Immature natural killer cell (primary cell): Measurements from ENCODE around the gene OR2V2. TPM values are rescaled to one million over a fixed set of nuclear protein-coding genes. Genes with fewer than 3 reads are reported as not detected.
"Not testable (repeated sequence)": the region's sequence is repeated elsewhere in the genome, so short reads cannot be mapped to it uniquely, and the experiment has no call there.

Source experiments
- DNase-seq, 3 donors: peaks; one replicate each; pipeline ENCODE4 v3.0.0; 2022; ENCODE audit warnings: mixed read lengths in 1 of 3
- H3K27ac Mint-ChIP-seq, 6 donors: one replicate each; pipeline ENCODE4 v1.8.0; 2020; ENCODE audit warnings: mixed read lengths in 6 of 6, mild to moderate bottlenecking in 5 of 6, inconsistent platforms in 4 of 6, moderate library complexity in 3 of 6
- H3K27me3 Mint-ChIP-seq, 3 donors: one replicate each; pipeline ENCODE4 v1.8.0; 2020 to 2021; ENCODE audit warnings: low read depth in 3 of 3, mild to moderate bottlenecking in 3 of 3, mixed read lengths in 3 of 3, moderate library complexity in 3 of 3, inconsistent platforms in 1 of 3
- H3K36me3 Mint-ChIP-seq, 3 donors: one replicate each; pipeline ENCODE4 v1.8.0; 2020; ENCODE audit warnings: mixed read lengths in 3 of 3, inconsistent platforms in 2 of 3, mild to moderate bottlenecking in 2 of 3
- H3K4me1 Mint-ChIP-seq, 2 donors: one replicate each; pipeline ENCODE4 v1.8.0; 2020; ENCODE audit warnings: inconsistent platforms in 2 of 2, mild to moderate bottlenecking in 2 of 2, mixed read lengths in 2 of 2, moderate library complexity in 1 of 2
- H3K4me3 Mint-ChIP-seq, 5 donors: one replicate each; pipeline ENCODE4 v1.8.0; 2020; ENCODE audit warnings: mild to moderate bottlenecking in 5 of 5, mixed read lengths in 5 of 5, inconsistent platforms in 3 of 5, moderate library complexity in 3 of 5
- H3K9me3 Mint-ChIP-seq, 6 donors: one replicate each; pipeline ENCODE4 v1.8.0; 2020; ENCODE audit warnings: mild to moderate bottlenecking in 6 of 6, mixed read lengths in 6 of 6, inconsistent platforms in 4 of 6, moderate library complexity in 3 of 6
- polyA plus RNA-seq, 3 donors: library from polyadenylated mRNA; unstranded; fragments of 300-500 nt; fragmentation: Illumina TruSeq; gene quantifications; one replicate each; pipeline ENCODE4 v1.2.3, GENCODE V29; 2021

The OR2V2 gene
- polyA plus RNA-seq, 3 donors from 2014 or later = not detected

- no peak for DNase-seq
- no peaks in the 10 kb centered on the region for H3K36me3 Mint-ChIP-seq
- H3K4me1 Mint-ChIP-seq = no peaks in the 10 kb centered on the region
- no peak overlapping the region for H3K4me3 Mint-ChIP-seq
- peaks cover 3 to 34% (median 11%) of the 10 kb centered on the region in 3 donors for H3K27me3 Mint-ChIP-seq
- no peak overlapping the region for H3K27ac Mint-ChIP-seq
- peaks cover 0 to 5% (median 0%) of the 10 kb centered on the region in 6 donors for H3K9me3 Mint-ChIP-seq
Observed at GRCh38 chr5:181126841-181127240, 20.5 kb upstream of the OR2V2 start.

GRCh38 chr5:181127456-181127855 is 19.9 kb upstream of the OR2V2 start:
- H3K27ac Mint-ChIP-seq = no peak overlapping the region
- peaks cover 0 to 5% (median 0%) of the 10 kb centered on the region in 6 donors for H3K9me3 Mint-ChIP-seq
- no peaks in the 10 kb centered on the region for H3K36me3 Mint-ChIP-seq
- DNase-seq = no peak
- no peak overlapping the region for H3K4me3 Mint-ChIP-seq
- H3K4me1 Mint-ChIP-seq = no peaks in the 10 kb centered on the region
- H3K27me3 Mint-ChIP-seq = peaks cover 3 to 30% (median 11%) of the 10 kb centered on the region in 3 donors

DNA sequence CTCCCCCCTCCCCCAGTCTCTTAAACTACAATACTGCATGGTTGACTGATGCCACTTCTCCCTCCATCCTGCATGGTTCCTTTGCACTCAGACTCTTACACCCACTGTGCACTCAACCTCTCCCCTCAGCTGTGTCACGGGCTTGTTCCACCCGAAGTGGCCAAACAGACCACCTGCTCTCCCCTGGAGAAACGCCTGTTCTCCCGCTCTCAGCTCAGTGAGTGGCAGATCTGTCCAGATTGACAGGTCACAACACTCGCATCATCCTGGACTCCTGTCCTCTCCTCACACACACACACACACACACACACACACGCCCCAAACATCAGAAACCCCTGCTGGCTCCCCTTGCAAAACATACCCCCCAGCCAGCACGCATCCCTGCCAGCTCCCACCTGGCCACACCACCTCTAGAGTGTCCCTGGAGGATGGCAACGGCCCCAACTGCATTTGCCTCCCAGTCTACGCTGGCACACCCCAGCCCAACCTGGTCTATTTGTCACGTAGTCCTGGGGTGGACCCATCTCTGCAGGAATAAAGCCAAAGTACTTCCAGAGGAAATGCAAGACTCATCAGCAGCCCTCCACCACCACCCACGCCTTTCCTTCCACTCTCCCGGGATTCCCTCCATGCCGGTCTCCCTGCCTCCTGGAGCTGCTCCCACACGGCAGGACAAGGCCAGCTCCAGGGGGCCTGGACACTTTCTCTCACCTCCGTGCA is 19.3 kb upstream of the OR2V2 start:
- peaks cover 3 to 26% (median 7%) of the 10 kb centered on the region in 3 donors for H3K27me3 Mint-ChIP-seq
- no peak overlapping the region for H3K27ac Mint-ChIP-seq
- no peaks in the 10 kb centered on the region for H3K4me1 Mint-ChIP-seq
- H3K9me3 Mint-ChIP-seq = peaks cover 0 to 5% (median 0%) of the 10 kb centered on the region in 6 donors
- DNase-seq = no peak
- no peaks in the 10 kb centered on the region for H3K36me3 Mint-ChIP-seq
- no peak overlapping the region for H3K4me3 Mint-ChIP-seq

DNA sequence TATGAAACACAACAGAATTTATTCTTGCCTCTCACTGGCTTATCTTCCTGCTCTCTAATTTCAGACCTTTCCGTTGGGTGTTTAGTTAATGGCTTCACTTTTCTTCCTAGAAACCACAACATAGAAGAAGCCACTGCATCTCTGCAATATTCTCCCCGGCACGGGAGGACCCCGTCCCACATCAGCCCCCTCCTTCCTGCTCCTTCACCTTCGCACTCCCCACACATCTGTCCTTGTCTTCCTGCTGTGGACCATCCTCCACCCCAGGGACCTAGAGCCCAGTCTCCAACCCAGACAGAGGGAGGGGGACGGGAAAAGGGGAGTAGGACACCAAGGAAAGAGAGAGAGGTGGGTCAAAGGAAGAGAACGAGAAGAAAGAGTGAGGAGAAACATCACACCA is 17.8 kb upstream of the OR2V2 start:
- H3K27ac Mint-ChIP-seq = no peak overlapping the region
- peaks cover 0 to 8% (median 0%) of the 10 kb centered on the region in 6 donors for H3K9me3 Mint-ChIP-seq
- DNase-seq = no peak
- no peaks in the 10 kb centered on the region for H3K36me3 Mint-ChIP-seq
- no peaks in the 10 kb centered on the region for H3K4me1 Mint-ChIP-seq
- H3K27me3 Mint-ChIP-seq = peaks cover 3 to 26% (median 4%) of the 10 kb centered on the region in 3 donors
- no peak overlapping the region for H3K4me3 Mint-ChIP-seq

DNA sequence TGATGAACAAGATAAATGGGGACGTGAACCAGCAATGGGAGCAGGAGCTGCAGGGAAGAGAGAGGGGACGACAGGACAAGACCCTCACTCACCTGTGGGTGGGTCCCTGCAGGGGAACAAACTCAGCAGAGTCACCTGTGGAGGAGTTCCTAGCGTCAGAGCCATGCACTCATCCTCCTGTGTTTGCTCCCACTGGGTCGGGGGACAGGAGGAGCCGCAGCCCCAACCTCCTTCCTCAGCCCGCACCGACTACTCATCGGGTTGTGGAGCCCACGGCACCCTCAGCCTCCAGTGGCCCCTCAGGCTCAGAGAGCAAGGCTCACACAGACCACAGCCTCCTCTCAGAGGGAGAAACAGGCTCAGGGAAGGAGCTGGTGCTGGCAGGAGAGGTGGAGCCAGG is 17.3 kb upstream of the OR2V2 start:
- H3K36me3 Mint-ChIP-seq, H3K4me3 Mint-ChIP-seq, H3K4me1 Mint-ChIP-seq, DNase-seq, H3K9me3 Mint-ChIP-seq, H3K27ac Mint-ChIP-seq: not testable (repeated sequence)
- H3K27me3 Mint-ChIP-seq = peaks cover 3 to 29% (median 3%) of the 10 kb centered on the region in 3 donors

DNA sequence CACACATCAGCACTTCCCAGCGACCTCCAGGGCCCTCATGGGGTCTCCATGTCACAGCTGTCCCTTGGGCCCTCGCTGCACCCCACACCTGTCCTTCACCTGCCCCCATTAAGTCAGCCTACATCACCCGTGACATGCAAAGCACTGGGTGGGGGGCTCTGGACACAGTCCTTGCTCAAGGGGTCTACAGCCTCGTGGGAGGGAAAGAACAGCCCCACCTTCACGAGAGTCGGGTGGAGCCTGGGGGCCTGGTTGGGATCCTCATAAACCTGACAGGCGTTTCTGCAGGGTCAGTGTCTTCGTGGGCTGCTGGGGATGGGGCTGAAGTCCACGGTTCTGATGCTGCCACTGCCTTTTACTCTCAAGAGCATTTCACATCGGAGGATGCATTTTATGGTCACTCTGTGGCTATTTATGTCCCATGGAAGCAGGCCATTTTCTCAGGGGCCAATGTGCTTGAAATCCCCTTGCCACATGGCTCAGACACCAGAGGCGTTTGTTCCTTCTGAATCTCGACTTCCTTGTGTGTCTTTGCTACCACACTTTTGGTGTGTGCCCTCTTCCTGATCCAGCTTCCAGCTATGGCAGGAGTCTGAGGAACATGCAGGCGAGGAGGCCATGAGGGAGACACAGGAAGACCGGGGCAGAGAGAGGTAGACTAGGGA is 16.4 kb upstream of the OR2V2 start, which contains the start of gene OR2V1:
Gene OR2V1, minus strand, starts transcription at position 338 of the 665 bp plus-strand sequence. CDS start 5,865 bp downstream, outside the sequence.
- DNase-seq = no peak
- Mint-ChIP-seq H3K9me3 (peaks cover 0 to 12% (median 5%) of the 10 kb centered on the region in 6 donors), H3K27ac (no peak within 1 kb of the TSS), H3K36me3 (no peaks in the 10 kb centered on the region), H3K4me1 (no peaks in the 10 kb centered on the region), H3K4me3 (no peak within 1 kb of the TSS), H3K27me3 (peaks cover 0 to 33% (median 3%) of the 10 kb centered on the region in 3 donors)

DNA sequence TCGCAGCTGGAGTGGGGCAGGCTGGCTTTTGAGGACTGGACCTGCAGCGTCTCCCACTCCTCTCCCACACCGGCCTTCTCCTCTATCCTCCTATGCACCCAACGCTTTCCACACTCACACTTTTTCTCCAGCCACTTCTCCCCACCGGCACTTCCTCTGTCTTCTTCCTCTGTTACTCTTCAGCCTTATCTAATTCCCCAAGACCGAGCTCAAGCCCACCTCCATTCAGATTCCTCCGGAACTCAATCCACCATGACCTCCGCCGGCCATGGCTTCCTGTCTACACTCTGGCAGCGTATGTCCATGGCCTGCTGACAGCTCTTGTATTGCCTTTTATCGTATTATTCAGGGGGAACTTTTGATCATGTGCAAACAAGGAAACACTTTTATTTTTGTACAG is 15.9 kb upstream of the OR2V2 start:
- no peak overlapping the region for H3K27ac Mint-ChIP-seq
- H3K9me3 Mint-ChIP-seq = peaks cover 0 to 12% (median 5%) of the 10 kb centered on the region in 6 donors
- no peak for DNase-seq
- H3K4me3 Mint-ChIP-seq = no peak overlapping the region
- no peaks in the 10 kb centered on the region for H3K36me3 Mint-ChIP-seq
- no peaks in the 10 kb centered on the region for H3K4me1 Mint-ChIP-seq
- H3K27me3 Mint-ChIP-seq = peaks cover 0 to 29% (median 3%) of the 10 kb centered on the region in 3 donors

DNA sequence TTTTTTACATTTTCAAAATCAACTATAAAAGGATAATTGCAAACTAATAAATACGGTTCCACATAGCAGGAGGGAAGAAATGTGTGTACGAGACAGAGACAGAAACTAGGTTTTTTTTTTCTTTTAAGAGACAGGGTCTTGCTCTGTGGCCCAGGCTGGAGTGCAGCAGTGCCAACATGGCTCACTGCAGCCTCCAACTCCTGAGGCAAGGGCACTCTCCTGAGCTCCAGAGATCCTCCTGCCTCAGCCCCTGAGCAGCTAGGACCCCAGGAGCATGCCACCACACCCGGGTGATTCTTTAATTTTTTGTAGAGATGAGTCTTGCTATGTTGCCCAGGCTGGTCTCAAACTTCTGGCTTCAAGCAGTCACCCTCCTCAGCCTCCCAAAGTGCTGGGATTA is 14.3 kb upstream of the OR2V2 start:
- Mint-ChIP-seq H3K9me3 (peaks cover 0 to 19% (median 10%) of the 10 kb centered on the region in 6 donors), H3K27ac (no peak overlapping the region), H3K36me3 (no peaks in the 10 kb centered on the region), H3K27me3 (peaks cover 2 to 26% (median 5%) of the 10 kb centered on the region in 3 donors), H3K4me3 (no peak overlapping the region), H3K4me1 (no peaks in the 10 kb centered on the region)
- no peak for DNase-seq

DNA sequence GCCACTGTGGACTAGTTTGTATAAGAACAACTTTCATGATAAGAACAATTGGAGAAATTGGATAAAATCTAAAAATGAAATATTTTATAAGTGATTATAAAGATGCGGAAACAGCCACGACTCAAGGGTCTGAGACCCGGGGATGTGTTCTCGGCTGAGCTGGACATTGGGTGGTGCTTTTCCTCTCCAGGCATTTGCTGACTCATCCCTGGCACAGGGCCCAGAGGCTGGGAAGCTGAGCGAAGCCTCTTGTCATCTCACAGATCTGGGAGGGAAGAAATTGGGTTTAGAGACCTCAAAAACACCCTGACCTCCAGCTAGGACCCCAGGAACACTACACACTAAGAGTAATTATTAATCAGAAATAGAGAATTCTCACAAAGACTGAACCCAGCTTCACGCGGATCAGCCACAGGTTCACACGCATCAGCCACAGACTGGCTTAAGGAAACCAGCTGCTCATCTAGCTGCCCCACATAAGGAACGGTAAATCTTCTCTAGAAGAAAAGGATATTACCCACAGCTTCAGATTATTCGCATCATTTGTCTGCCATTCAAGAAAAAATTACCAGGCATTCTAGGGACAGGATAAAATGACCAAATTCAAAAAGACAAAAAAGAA is 13.7 kb upstream of the OR2V2 start:
- DNase-seq = no peak
- H3K4me1 Mint-ChIP-seq = no peaks in the 10 kb centered on the region
- peaks cover 2 to 22% (median 3%) of the 10 kb centered on the region in 3 donors for H3K27me3 Mint-ChIP-seq
- H3K4me3 Mint-ChIP-seq = no peak overlapping the region
- H3K27ac Mint-ChIP-seq = peak overlapping the region in 1 of 6 donors; percentile 45
- peaks cover 3 to 25% (median 10%) of the 10 kb centered on the region in 6 donors for H3K9me3 Mint-ChIP-seq
- no peaks in the 10 kb centered on the region for H3K36me3 Mint-ChIP-seq

- no peak for DNase-seq
- peak overlapping the region in 1 of 6 donors; percentile 45 for H3K27ac Mint-ChIP-seq
- no peak overlapping the region for H3K4me3 Mint-ChIP-seq
- H3K36me3 Mint-ChIP-seq = no peaks in the 10 kb centered on the region
- peaks cover 5 to 31% (median 11%) of the 10 kb centered on the region in 6 donors for H3K9me3 Mint-ChIP-seq
- peaks cover 2 to 17% (median 3%) of the 10 kb centered on the region in 3 donors for H3K27me3 Mint-ChIP-seq
- H3K4me1 Mint-ChIP-seq = no peaks in the 10 kb centered on the region
Observed at GRCh38 chr5:181134259-181134658, 13.1 kb upstream of the OR2V2 start.

GRCh38 chr5:181136361-181136955 is 10.9 kb upstream of the OR2V2 start:
- H3K27me3 Mint-ChIP-seq = peaks cover 2 to 12% (median 5%) of the 10 kb centered on the region in 3 donors
- H3K4me3 Mint-ChIP-seq = no peak overlapping the region
- no peak overlapping the region for H3K27ac Mint-ChIP-seq
- no peak for DNase-seq
- no peaks in the 10 kb centered on the region for H3K4me1 Mint-ChIP-seq
- no peaks in the 10 kb centered on the region for H3K36me3 Mint-ChIP-seq
- peaks cover 5 to 40% (median 14%) of the 10 kb centered on the region in 6 donors for H3K9me3 Mint-ChIP-seq

DNA sequence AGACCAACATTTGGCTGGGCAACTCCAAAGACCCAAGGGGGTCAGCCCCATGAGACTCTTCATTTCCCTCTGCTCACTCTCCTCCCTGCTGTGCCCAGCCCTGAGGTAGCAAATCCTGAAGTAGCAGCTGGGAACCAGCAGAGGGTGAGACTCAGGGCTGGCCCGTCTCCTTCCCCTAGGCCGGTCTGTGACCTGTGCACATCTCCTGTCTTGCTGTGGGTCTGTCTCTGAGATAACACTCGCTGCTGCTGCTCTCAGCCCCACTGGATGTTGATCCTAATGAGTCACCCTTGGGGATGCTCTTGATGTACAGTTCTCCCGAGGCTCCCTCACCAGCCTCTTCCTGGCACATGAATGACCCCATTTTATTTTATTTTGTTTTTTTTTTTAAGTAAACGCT is 9.1 kb upstream of the OR2V2 start:
- no peaks in the 10 kb centered on the region for H3K36me3 Mint-ChIP-seq
- no peaks in the 10 kb centered on the region for H3K4me1 Mint-ChIP-seq
- DNase-seq = no peak
- peaks cover 5 to 19% (median 5%) of the 10 kb centered on the region in 3 donors for H3K27me3 Mint-ChIP-seq
- H3K4me3 Mint-ChIP-seq = no peak overlapping the region
- H3K27ac Mint-ChIP-seq = no peak overlapping the region
- peaks cover 5 to 40% (median 14%) of the 10 kb centered on the region in 6 donors for H3K9me3 Mint-ChIP-seq

DNA sequence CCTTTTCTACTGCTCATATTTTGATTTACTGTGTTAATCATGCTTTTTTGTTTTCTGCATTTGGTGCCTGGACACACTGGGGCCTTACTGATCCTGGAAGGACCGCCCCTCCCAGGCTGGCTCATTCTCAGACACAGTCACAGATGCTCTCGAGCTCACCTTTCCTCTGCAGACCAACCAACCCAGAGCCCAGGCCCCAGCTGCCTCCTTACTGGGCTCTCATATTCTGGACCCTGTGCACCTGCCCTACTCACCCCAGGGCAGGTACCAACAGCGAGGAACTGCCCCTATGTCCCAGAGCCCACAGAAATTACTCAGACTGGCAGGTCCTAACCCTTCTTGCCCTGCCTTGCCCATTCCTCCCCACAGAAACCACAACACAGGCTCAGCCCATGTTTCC is 6.6 kb upstream of the OR2V2 start:
- no peaks in the 10 kb centered on the region for H3K36me3 Mint-ChIP-seq
- H3K27me3 Mint-ChIP-seq = peaks cover 7 to 20% (median 11%) of the 10 kb centered on the region in 3 donors
- H3K4me3 Mint-ChIP-seq = no peak overlapping the region
- peaks cover 5 to 34% (median 9%) of the 10 kb centered on the region in 6 donors for H3K9me3 Mint-ChIP-seq
- DNase-seq = no peak
- H3K4me1 Mint-ChIP-seq = no peaks in the 10 kb centered on the region
- H3K27ac Mint-ChIP-seq = no peak overlapping the region
